HFF-Myc (cell line): ENCODE data around the gene BIK.

Source experiments
- DNase-seq: peaks from one replicate; pipeline ENCODE4 v3.0.0-alpha.2; 2011; ENCODE audit warnings: low read depth; ENCODE audit errors: extremely low read depth
- H3K4me3 ChIP-seq: replicated peaks from 2 replicates; pipeline ENCODE4 v1.5.1; 2011; ENCODE audit warnings: low read depth, mild to moderate bottlenecking, control low read depth, low read length
- TF ChIP-seq, protein P1 (sequence below): IDR thresholded peaks from 2 replicates; pipeline ENCODE4 v1.5.1; 2012; ENCODE audit warnings: mild to moderate bottlenecking, low read depth, low read length, control low read depth; ENCODE audit errors: missing control alignments

BIK gene

DNA sequence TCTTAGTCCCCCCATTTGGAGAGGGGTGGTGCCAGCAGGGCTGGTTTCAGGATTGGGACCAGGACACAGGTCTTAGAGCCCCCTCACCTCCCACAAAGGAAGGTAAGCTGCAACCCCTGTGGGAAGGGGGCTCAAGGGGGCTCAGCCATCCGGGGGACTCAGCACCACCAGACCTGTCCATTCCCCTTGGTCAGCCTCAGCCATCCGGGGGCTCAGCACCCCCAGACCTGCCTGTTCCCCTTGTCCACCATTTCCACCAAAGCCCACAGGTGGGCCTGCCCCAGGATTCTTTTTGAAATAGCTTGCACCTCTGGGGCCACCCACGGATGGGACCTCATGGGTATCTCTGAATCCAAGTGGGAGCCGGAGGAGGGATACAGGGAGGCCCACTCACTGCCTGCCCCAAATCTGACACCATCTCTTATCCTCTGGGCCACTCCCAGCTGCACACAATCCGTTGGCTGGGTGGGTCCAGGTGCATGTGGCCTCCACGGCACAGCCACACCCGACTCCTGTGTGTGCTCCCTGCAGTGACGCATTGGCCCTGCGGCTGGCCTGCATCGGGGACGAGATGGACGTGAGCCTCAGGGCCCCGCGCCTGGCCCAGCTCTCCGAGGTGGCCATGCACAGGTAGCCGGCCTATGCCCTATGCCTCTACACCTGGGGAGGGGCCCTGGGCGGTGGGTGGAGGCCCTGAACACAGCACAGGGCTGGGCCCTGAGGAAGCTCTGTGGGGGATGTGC is 16.8 kb downstream of the BIK start:
- DNase-seq = no peak
- TF ChIP-seq, protein P1, sequence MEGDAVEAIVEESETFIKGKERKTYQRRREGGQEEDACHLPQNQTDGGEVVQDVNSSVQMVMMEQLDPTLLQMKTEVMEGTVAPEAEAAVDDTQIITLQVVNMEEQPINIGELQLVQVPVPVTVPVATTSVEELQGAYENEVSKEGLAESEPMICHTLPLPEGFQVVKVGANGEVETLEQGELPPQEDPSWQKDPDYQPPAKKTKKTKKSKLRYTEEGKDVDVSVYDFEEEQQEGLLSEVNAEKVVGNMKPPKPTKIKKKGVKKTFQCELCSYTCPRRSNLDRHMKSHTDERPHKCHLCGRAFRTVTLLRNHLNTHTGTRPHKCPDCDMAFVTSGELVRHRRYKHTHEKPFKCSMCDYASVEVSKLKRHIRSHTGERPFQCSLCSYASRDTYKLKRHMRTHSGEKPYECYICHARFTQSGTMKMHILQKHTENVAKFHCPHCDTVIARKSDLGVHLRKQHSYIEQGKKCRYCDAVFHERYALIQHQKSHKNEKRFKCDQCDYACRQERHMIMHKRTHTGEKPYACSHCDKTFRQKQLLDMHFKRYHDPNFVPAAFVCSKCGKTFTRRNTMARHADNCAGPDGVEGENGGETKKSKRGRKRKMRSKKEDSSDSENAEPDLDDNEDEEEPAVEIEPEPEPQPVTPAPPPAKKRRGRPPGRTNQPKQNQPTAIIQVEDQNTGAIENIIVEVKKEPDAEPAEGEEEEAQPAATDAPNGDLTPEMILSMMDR = no peak

DNA sequence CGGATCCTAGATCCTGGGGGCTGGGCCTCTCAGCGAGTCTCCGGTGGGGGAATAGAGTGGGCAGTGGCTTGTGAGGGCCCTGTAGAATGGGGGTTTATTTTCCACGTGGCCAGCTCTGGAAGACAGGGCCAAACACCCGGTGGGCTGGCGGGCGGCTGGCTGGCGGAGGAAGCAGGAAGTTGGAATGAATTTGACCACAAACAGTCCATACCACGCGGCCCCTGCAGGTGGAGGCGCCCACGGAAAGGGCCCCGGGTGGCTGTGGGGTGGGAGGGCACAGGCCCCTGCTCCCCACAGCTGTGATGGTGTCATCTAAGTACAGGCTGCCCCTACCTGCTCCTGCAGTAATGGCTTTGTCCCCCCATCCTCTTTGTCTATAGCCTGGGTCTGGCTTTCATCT is 17.6 kb downstream of the BIK start:
- TF ChIP-seq, protein P1 = no peak
- H3K4me3 ChIP-seq = no peak overlapping the region

More for the DNA sequence above, 16.8 kb downstream of the BIK start:
- H3K4me3 ChIP-seq = no peak overlapping the region

DNA sequence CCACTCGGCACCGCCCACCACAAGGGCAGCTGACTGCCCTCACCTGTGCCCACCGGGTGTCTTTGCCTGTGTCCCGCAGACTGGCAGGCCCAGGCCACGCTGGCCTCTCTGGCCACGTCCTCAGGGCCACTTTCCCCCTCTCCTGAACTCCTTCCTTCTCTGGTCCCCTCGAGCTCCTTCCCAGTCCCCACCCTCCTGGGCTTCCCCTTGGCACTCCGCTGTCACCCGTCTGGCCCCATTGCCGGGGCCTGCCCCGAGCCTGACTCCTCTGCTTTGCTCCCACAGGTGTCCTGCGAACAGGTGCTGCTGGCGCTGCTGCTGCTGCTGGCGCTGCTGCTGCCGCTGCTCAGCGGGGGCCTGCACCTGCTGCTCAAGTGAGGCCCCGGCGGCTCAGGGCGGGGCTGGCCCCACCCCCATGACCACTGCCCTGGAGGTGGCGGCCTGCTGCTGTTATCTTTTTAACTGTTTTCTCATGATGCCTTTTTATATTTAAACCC is 18.4 kb downstream of the BIK start:
- TF ChIP-seq, protein P1 = no peak
- DNase-seq = no peak
- no peak overlapping the region for H3K4me3 ChIP-seq

More for the DNA sequence above, 17.6 kb downstream of the BIK start:
- no peak for DNase-seq

DNA sequence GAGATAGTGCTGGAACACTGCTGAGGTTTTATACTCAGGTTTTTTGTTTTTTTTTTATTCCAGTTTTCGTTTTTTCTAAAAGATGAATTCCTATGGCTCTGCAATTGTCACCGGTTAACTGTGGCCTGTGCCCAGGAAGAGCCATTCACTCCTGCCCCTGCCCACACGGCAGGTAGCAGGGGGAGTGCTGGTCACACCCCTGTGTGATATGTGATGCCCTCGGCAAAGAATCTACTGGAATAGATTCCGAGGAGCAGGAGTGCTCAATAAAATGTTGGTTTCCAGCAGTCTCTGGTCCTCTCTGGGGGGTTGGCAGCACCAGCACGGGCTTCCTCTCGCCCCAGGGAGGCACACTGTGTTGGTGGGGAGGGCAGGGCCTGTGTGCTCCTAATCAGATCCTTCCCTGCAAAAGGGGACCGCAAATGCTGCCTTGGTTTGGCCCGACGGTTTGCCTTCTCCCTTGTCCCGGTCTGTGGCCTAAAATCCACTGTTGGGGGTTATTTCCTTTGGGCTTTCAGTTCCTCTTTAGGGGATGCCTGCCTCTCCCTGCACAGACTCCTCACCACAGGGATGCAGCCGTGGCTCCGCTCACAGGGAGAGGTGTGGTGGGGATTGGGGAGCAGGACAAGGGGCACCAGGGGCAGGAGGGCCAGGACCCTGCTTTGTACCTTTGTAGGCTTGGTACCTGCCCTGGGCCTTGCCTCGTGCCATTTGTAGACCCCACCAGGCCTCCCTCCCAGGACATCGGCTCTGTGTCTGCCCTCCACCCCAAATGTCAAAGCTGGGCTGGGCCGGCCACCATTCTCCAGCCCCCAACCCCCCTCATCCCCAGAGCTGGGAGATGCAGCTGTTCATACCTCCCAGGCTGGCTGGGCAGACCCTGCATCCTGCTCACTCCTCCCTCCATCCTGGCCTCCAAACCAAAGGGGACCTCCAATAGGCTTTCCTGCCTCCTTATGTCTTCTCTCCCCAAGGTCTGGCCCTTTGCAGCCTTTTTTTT is 19.2 kb downstream of the BIK start:
- TF ChIP-seq, protein P1 = no peak
- no peak for DNase-seq

DNA sequence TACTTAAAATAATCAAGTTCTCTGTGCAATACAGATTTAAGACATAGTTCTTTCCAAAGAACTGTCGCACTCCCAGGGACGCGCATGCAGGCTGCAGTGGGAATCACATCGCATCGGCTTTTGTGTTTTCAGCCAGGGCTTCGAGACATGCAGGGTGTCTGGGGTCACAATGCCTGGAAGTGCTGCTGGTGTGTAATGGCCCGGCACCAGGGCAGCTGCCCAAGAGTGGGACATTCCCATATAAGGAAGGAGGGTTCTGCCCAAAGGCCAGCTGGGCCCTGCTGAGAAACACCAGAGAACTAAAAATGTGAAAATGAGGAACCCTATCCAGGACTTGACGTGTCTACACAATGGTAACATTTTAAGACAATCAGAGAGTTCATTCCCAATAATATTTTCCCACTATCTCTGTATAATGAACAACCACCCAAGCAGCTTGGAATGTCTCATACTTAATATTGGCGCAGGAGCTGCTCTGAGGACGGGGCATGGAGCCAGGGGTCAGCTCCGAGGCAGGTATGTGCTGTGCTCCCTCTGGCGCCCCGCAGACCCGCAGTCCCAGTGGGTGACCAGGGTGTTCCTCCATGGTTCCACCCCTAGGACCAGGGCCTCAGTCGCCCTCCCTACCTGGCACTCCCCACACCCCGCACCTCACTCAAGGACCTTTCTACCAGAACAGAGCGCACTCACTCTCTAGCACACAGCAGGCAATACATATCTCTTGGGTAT is 21.4 kb downstream of the BIK start:
- DNase-seq = no peak
- TF ChIP-seq, protein P1 = no peak
- H3K4me3 ChIP-seq = no peak overlapping the region

More for the DNA sequence above, 19.2 kb downstream of the BIK start:
- H3K4me3 ChIP-seq = no peak overlapping the region

DNA sequence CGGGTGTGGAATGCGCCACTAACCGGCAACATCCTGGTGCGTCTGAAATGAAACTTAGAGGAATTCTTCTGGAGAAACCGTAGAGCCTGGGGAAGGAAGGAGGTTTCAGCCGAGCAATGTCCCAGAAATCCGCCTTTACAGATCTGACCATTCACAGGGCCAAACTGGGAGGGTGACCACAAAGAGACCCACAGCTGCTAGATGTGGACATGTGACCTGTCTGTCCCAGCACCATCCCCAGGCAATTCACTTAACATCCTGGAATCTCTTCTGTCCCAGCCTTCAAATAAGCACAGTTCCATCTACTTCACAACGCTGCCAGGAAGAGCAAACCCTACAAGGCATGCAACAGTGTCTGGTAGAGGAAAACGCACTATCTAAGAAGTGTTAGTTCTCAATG is 22.9 kb downstream of the BIK start:
- no peak for DNase-seq
- TF ChIP-seq, protein P1 = no peak
- no peak overlapping the region for H3K4me3 ChIP-seq
